Stimulated activated CD4-positive, alpha-beta T cell treated with anti-CD3 and anti-CD28 coated beads, Interleukin-2, amount 100 ng/mL, for 24 hours (primary cell): Measurements from ENCODE around the gene PDE4B.
A peak's percentile ranks its signal among the peaks of the same experiment; 100 is the strongest.

ENCODE experiments used
- DNase-seq, 2 donors: peaks; one replicate each; pipeline ENCODE4 v3.0.0-alpha.2; 2020

The PDE4B gene

GRCh38 chr1:66270119-66270812 lies 477.6 kb downstream of the PDE4B start:
- DNase-seq = no peak

GRCh38 chr1:66271216-66271903 lies 478.7 kb downstream of the PDE4B start:
- peak; percentile 57 to 64 for DNase-seq

- DNase-seq = no peak
These were observed 479.2 kb downstream of the PDE4B start for GRCh38 chr1:66271904-66272254.

- DNase-seq = no peak
These were observed 481.0 kb downstream of the PDE4B start for GRCh38 chr1:66273656-66274055.

- DNase-seq = no peak
These were observed 481.9 kb downstream of the PDE4B start for GRCh38 chr1:66274634-66275033.

- no peak for DNase-seq
These were observed 482.4 kb downstream of the PDE4B start for GRCh38 chr1:66275083-66275482.

GRCh38 chr1:66275601-66276023 lies 482.9 kb downstream of the PDE4B start:
- peak in 1 of 2 donors; percentile 33 for DNase-seq

- peak in 1 of 2 donors; percentile 34 for DNase-seq
These were observed 483.5 kb downstream of the PDE4B start for GRCh38 chr1:66276218-66276617.

- no peak for DNase-seq
These were observed 485.7 kb downstream of the PDE4B start for GRCh38 chr1:66278260-66279021.

GRCh38 chr1:66281808-66282207 lies 489.1 kb downstream of the PDE4B start:
- DNase-seq = no peak

GRCh38 chr1:66282343-66282852 lies 489.7 kb downstream of the PDE4B start:
- peak; percentile 57 to 71 for DNase-seq

- no peak for DNase-seq
These were observed 490.4 kb downstream of the PDE4B start for GRCh38 chr1:66282891-66283621.

- DNase-seq = peak in 1 of 2 donors; percentile 40
These were observed 490.9 kb downstream of the PDE4B start for GRCh38 chr1:66283622-66284041.

GRCh38 chr1:66284746-66285145 lies 492.1 kb downstream of the PDE4B start:
- no peak for DNase-seq

GRCh38 chr1:66285618-66286270 lies 493.0 kb downstream of the PDE4B start:
- no peak for DNase-seq

- no peak for DNase-seq
These were observed 493.6 kb downstream of the PDE4B start for GRCh38 chr1:66286307-66286706.

GRCh38 chr1:66288048-66288447 lies 495.4 kb downstream of the PDE4B start:
- DNase-seq = peak in 1 of 2 donors; percentile 18

GRCh38 chr1:66290761-66291530 lies 498.3 kb downstream of the PDE4B start:
- DNase-seq = no peak

- no peak for DNase-seq
These were observed 498.8 kb downstream of the PDE4B start for GRCh38 chr1:66291531-66291864.

GRCh38 chr1:66292305-66292704 lies 499.6 kb downstream of the PDE4B start:
- no peak for DNase-seq

- DNase-seq = no peak
These were observed 500.2 kb downstream of the PDE4B start for GRCh38 chr1:66292944-66293343.
